GM21381 (cell line): ENCODE results near the gene SKA3.
A peak's percentile ranks its signal among the peaks of the same experiment; 100 is the strongest.
"Not testable (repeated sequence)": the region's sequence is repeated elsewhere in the genome, so short reads cannot be mapped to it uniquely, and the experiment has no call there.

Source experiments
- ATAC-seq: cut with Tn5 transposase; IDR thresholded peaks from one replicate; pipeline ENCODE4 v1.9.1; 2021; ENCODE audit warnings: mild to moderate bottlenecking, moderate library complexity; ENCODE audit not compliant: unreplicated experiment

Gene SKA3

GRCh38 chr13:21176215-21176981 is at the start of gene SKA3, which contains the start of gene MRPL57:
SKA3 (minus strand) TSS chr13:21176552; CDS start chr13:21176477, 75 bp downstream.
MRPL57 (plus strand) TSS chr13:21176658; CDS start chr13:21176917, 259 bp downstream.
- peak; percentile 91 for ATAC-seq

- no peak for ATAC-seq
Observed at GRCh38 chr13:21225082-21225481, 48.7 kb upstream of the SKA3 start.

GRCh38 chr13:21221268-21221667 is 44.9 kb upstream of the SKA3 start:
- ATAC-seq: no peak

- ATAC-seq: not testable (repeated sequence)
Observed at GRCh38 chr13:21219716-21220115, 43.4 kb upstream of the SKA3 start.

- no peak for ATAC-seq
Observed at GRCh38 chr13:21219036-21219381, 42.7 kb upstream of the SKA3 start.

GRCh38 chr13:21218351-21219035 is 42.1 kb upstream of the SKA3 start:
- ATAC-seq: peak; percentile 97

GRCh38 chr13:21216332-21216731 is 40.0 kb upstream of the SKA3 start:
- no peak for ATAC-seq

GRCh38 chr13:21215419-21215818 is 39.1 kb upstream of the SKA3 start:
- ATAC-seq: not testable (repeated sequence)

- ATAC-seq: no peak
Observed at GRCh38 chr13:21212138-21212775, 35.9 kb upstream of the SKA3 start.

GRCh38 chr13:21208652-21209154 is 32.4 kb upstream of the SKA3 start:
- no peak for ATAC-seq

- no peak for ATAC-seq
Observed at GRCh38 chr13:21202767-21203531, 26.6 kb upstream of the SKA3 start.

GRCh38 chr13:21201456-21202190 is 25.3 kb upstream of the SKA3 start:
- not testable (repeated sequence) for ATAC-seq

GRCh38 chr13:21198391-21198790 is 22.0 kb upstream of the SKA3 start:
- ATAC-seq: not testable (repeated sequence)

GRCh38 chr13:21197606-21198225 is 21.4 kb upstream of the SKA3 start:
- ATAC-seq: not testable (repeated sequence)

GRCh38 chr13:21194756-21195155 is 18.4 kb upstream of the SKA3 start:
- not testable (repeated sequence) for ATAC-seq

- not testable (repeated sequence) for ATAC-seq
Observed at GRCh38 chr13:21186410-21186809, 10.1 kb upstream of the SKA3 start.

- no peak for ATAC-seq
Observed at GRCh38 chr13:21181671-21182070, 5.3 kb upstream of the SKA3 start.

GRCh38 chr13:21176982-21177284 is 581 bp upstream of the SKA3 start:
- peak; percentile 22 for ATAC-seq

GRCh38 chr13:21175656-21176214 is 617 bp downstream of the SKA3 start:
- ATAC-seq: no peak
